ENCODE measurements around the gene OR4F6. TPM values are rescaled to one million over a fixed set of nuclear protein-coding genes. Genes with fewer than 3 reads are reported as not detected.

The OR4F6 gene
- total and polyA plus RNA-seq, 2 experiments from 2014 or later = not detected

GRCh38 chr15:101807345-101807945 lies 4.1 kb downstream of the OR4F6 start (continued):
- TF ChIP-seq CREB1 (CRISPR knock-in tag; IDR thresholded peaks at IDR 0.05; ENCODE audit: low read depth) = no peak
- TF ChIP-seq POLR2AphosphoS5 (IDR thresholded peaks at IDR 0.05; ENCODE audit: low read depth) = no peak
- no peak for TF ChIP-seq CTCF (conservative IDR thresholded peaks at IDR 0.05; ENCODE audit: low read depth in 2 of 2)
- TF ChIP-seq, protein P1, sequence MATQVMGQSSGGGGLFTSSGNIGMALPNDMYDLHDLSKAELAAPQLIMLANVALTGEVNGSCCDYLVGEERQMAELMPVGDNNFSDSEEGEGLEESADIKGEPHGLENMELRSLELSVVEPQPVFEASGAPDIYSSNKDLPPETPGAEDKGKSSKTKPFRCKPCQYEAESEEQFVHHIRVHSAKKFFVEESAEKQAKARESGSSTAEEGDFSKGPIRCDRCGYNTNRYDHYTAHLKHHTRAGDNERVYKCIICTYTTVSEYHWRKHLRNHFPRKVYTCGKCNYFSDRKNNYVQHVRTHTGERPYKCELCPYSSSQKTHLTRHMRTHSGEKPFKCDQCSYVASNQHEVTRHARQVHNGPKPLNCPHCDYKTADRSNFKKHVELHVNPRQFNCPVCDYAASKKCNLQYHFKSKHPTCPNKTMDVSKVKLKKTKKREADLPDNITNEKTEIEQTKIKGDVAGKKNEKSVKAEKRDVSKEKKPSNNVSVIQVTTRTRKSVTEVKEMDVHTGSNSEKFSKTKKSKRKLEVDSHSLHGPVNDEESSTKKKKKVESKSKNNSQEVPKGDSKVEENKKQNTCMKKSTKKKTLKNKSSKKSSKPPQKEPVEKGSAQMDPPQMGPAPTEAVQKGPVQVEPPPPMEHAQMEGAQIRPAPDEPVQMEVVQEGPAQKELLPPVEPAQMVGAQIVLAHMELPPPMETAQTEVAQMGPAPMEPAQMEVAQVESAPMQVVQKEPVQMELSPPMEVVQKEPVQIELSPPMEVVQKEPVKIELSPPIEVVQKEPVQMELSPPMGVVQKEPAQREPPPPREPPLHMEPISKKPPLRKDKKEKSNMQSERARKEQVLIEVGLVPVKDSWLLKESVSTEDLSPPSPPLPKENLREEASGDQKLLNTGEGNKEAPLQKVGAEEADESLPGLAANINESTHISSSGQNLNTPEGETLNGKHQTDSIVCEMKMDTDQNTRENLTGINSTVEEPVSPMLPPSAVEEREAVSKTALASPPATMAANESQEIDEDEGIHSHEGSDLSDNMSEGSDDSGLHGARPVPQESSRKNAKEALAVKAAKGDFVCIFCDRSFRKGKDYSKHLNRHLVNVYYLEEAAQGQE (IDR thresholded peaks at IDR 0.05; ENCODE audit: unreplicated experiment) = no peak

DNA sequence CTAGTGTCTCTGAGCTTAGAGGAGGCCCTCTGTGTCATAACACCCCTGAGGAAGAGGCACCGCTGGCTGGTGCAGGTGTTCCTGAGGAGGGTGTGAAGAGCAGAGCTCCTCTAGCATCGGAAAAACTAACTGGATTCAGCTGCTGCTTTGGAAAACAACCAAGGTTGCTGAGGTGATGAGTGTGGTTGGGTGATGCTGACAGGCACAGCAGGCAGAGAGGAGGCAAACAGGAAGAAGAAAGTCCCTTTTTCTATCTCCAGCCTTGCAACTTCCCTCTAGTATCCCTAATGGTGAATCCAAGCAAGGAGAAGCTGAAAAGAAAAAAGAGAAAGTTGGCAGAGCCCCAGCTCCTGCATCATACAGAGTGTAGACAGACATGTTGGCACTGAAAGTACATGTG lies 4.9 kb downstream of the OR4F6 start:
- no peaks in the 10 kb centered on the region for H3K36me3 Mint-ChIP-seq (ENCODE audit: low read depth)
- DNase-seq (ENCODE audit: low spot score) (no peak), ATAC-seq (no peak; the same call in 2 of the 3 replicates)
- no peaks in the 10 kb centered on the region for H3K9me3 Mint-ChIP-seq
- Histone ChIP-seq H3K9me2 (ENCODE audit: insufficient read depth) (no peaks in the 10 kb centered on the region), H3K36me3 (ENCODE audit: insufficient read depth) (no peaks in the 10 kb centered on the region), H3K4me1 (ENCODE audit: insufficient read depth) (no peaks in the 10 kb centered on the region), H3K4me3 (no peak overlapping the region), H4K20me1 (replicated peaks; ENCODE audit: insufficient read depth) (no peaks in the 10 kb centered on the region), H3K27me3 (ENCODE audit: insufficient read depth) (no peaks in the 10 kb centered on the region), H2AFZ (no peak overlapping the region), H3K27ac (ENCODE audit: low read depth) (no peak overlapping the region), H3F3A (replicated peaks; ENCODE audit: low read depth) (no peaks in the 10 kb centered on the region), H3K79me2 (replicated peaks; ENCODE audit: insufficient read depth) (no peaks in the 10 kb centered on the region), H3K4me2 (no peak overlapping the region)
- TF ChIP-seq, protein P2, sequence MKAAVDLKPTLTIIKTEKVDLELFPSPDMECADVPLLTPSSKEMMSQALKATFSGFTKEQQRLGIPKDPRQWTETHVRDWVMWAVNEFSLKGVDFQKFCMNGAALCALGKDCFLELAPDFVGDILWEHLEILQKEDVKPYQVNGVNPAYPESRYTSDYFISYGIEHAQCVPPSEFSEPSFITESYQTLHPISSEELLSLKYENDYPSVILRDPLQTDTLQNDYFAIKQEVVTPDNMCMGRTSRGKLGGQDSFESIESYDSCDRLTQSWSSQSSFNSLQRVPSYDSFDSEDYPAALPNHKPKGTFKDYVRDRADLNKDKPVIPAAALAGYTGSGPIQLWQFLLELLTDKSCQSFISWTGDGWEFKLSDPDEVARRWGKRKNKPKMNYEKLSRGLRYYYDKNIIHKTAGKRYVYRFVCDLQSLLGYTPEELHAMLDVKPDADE (IDR thresholded peaks at IDR 0.05) = no peak
- no peak for TF ChIP-seq NANOG (IDR thresholded peaks at IDR 0.05; ENCODE audit: borderline replicate concordance)
- TF ChIP-seq ZNF114 (CRISPR knock-in tag; IDR thresholded peaks at IDR 0.05) = no peak
- TF ChIP-seq ZNF331 (CRISPR knock-in tag; IDR thresholded peaks at IDR 0.05; ENCODE audit: low read depth) = no peak
- no peaks in the 10 kb centered on the region for H3K4me1 Mint-ChIP-seq
- H3K4me3 Mint-ChIP-seq = no peak overlapping the region
- H3K27me3 Mint-ChIP-seq (ENCODE audit: insufficient read depth, low read depth, poor library complexity) = peaks cover 2% of the 10 kb centered on the region
- no peak overlapping the region for H3K27ac Mint-ChIP-seq
